HL-60 (cell line): ENCODE results near the gene GKN2.

Source experiments
- CTCF ChIP-seq: IDR thresholded peaks from one replicate; pipeline ENCODE4 v1.5.1; 2011; ENCODE audit warnings: low read length, control low read depth, inconsistent platforms; ENCODE audit not compliant: insufficient read depth
- GABPA ChIP-seq: IDR thresholded peaks from 2 replicates; pipeline ENCODE4 v1.6.1; 2012; ENCODE audit warnings: low read depth
- POLR2AphosphoS5 ChIP-seq: IDR thresholded peaks from 2 replicates; pipeline ENCODE4 v1.6.1; 2012; ENCODE audit warnings: low read depth
- REST ChIP-seq: IDR thresholded peaks from 2 replicates; pipeline ENCODE4 v1.6.1; 2012; ENCODE audit warnings: low read depth; ENCODE audit not compliant: insufficient replicate concordance
- SPI1 ChIP-seq: IDR thresholded peaks from 2 replicates; pipeline ENCODE4 v1.6.1; 2012; ENCODE audit warnings: low read depth, mild to moderate bottlenecking, borderline replicate concordance

- TF ChIP-seq CTCF (no peak), GABPA (no peak), REST (no peak), POLR2AphosphoS5 (no peak), SPI1 (no peak)
Observed at GRCh38 chr2:68974946-68975665, 22.4 kb upstream of the GKN2 start.
